ENCODE data around the gene PCDHA13.

- TF ChIP-seq CTCF (IDR thresholded peaks at IDR 0.05) (peak; percentile 14 to 52 (median 34)), POLR2A (IDR thresholded peaks at IDR 0.05) (no peak)
Measured at GRCh38 chr5:140875085-140876065, 6.5 kb upstream of the PCDHA13 start, which contains the start of gene PCDHA12.
